SU-DHL-6 (cell line): ENCODE measurements around the gene TMEM119.
"Not testable (repeated sequence)": the region's sequence is repeated elsewhere in the genome, so short reads cannot be mapped to it uniquely, and the experiment has no call there.

Experiments used
- H2AFZ ChIP-seq: fragments of 200-600 bp; sonication (generic); 2 replicates; pipeline ENCODE4 v1.6.1; 2014; ENCODE audit warnings: low read depth, mild to moderate bottlenecking, moderate library complexity, mixed read lengths, antibody characterized with exemption, low read length; ENCODE audit not compliant: severe bottlenecking
- H3F3A ChIP-seq: fragments of 200-600 bp; shearing (Covaris generic); 2 replicates; pipeline ENCODE4 v1.6.0; 2016; ENCODE audit warnings: antibody characterized with exemption, mild to moderate bottlenecking; ENCODE audit not compliant: insufficient read depth
- H3K27ac ChIP-seq: fragments of 200-600 bp; sonication (generic); 2 replicates; pipeline ENCODE4 v1.5.1; 2016; ENCODE audit warnings: low read depth, mild to moderate bottlenecking, low read length, moderate library complexity, mixed read lengths
- H3K27me3 ChIP-seq: fragments of 200-600 bp; sonication (generic), shearing (Covaris generic); 2 replicates; pipeline ENCODE4 v1.6.0; 2014; ENCODE audit warnings: mild to moderate bottlenecking, low read length
- H3K36me3 ChIP-seq: fragments of 200-600 bp; sonication (generic); 2 replicates; pipeline ENCODE4 v1.6.1; 2014; ENCODE audit warnings: mild to moderate bottlenecking, low read length, mixed read lengths
- H3K4me2 ChIP-seq: fragments of 300-600, 200-600 bp; shearing (Covaris generic), sonication (generic); 2 replicates; pipeline ENCODE4 v1.6.0; 2014; ENCODE audit warnings: low read length, low read depth, mild to moderate bottlenecking; ENCODE audit not compliant: poor library complexity, severe bottlenecking
- H3K4me3 ChIP-seq: fragments of 200-600 bp; sonication (generic); 2 replicates; pipeline ENCODE4 v1.5.1; 2014; ENCODE audit warnings: antibody characterized with exemption, low read length, mild to moderate bottlenecking, mixed read lengths; ENCODE audit not compliant: insufficient read depth, poor library complexity, severe bottlenecking
- H3K79me2 ChIP-seq: fragments of 200-600 bp; sonication (generic); 2 replicates; pipeline ENCODE4 v1.6.1; 2014; ENCODE audit warnings: mild to moderate bottlenecking, low read length, moderate library complexity; ENCODE audit not compliant: insufficient read depth
- H3K9ac ChIP-seq: fragments of 200-600 bp; sonication (generic); 2 replicates; pipeline ENCODE4 v1.7.0; 2014; ENCODE audit warnings: mild to moderate bottlenecking, low read length
- H3K9me2 ChIP-seq: fragments of 200-600 bp; sonication (generic); replicated peaks from 2 replicates; pipeline ENCODE4 v1.6.1; 2014; ENCODE audit warnings: low read length; ENCODE audit not compliant: insufficient read depth
- H3K9me3 ChIP-seq: fragments of 200-600 bp; sonication (generic); 2 replicates; pipeline ENCODE4 v1.6.1; 2014; ENCODE audit warnings: low read length, mixed read lengths; ENCODE audit not compliant: insufficient read depth
- H4K20me1 ChIP-seq: fragments of 200-600 bp; sonication (generic); 2 replicates; pipeline ENCODE4 v1.6.1; 2014; ENCODE audit warnings: low read depth, mild to moderate bottlenecking, antibody characterized with exemption, low read length, moderate library complexity, mixed read lengths
- CTCF ChIP-seq: fragments of 200-600 bp; sonication (generic); IDR thresholded peaks from one replicate; pipeline ENCODE4 v1.5.1; 2017; ENCODE audit warnings: antibody characterized with exemption, mild to moderate bottlenecking, low read length, moderate library complexity; ENCODE audit not compliant: insufficient read depth, poor library complexity, severe bottlenecking
- EZH2phosphoT487 ChIP-seq: fragments of 200-600 bp; sonication (generic), shearing (Covaris generic); conservative IDR thresholded peaks from 2 replicates; pipeline ENCODE4 v1.6.1; 2018; ENCODE audit warnings: mild to moderate bottlenecking, antibody characterized with exemption, low read length, moderate library complexity, mixed read lengths

Gene TMEM119

GRCh38 chr12:108620236-108620879 lies 22.5 kb upstream of the TMEM119 start:
- Histone ChIP-seq H3K79me2 (no peaks in the 10 kb centered on the region), H3K36me3 (no peaks in the 10 kb centered on the region), H3K4me2 (no peak overlapping the region), H3K4me3 (no peak overlapping the region), H3K9me3 (peaks cover 7% of the 10 kb centered on the region; the same call in 1 of the 2 replicates), H3K9ac (no peak overlapping the region), H3K27ac (no peak overlapping the region), H3F3A (no peaks in the 10 kb centered on the region), H3K9me2 (no peaks in the 10 kb centered on the region), H4K20me1 (no peaks in the 10 kb centered on the region), H3K27me3 (no peaks in the 10 kb centered on the region), H2AFZ (no peak overlapping the region)
- no peak for TF ChIP-seq EZH2phosphoT487
- TF ChIP-seq CTCF: no peak

DNA sequence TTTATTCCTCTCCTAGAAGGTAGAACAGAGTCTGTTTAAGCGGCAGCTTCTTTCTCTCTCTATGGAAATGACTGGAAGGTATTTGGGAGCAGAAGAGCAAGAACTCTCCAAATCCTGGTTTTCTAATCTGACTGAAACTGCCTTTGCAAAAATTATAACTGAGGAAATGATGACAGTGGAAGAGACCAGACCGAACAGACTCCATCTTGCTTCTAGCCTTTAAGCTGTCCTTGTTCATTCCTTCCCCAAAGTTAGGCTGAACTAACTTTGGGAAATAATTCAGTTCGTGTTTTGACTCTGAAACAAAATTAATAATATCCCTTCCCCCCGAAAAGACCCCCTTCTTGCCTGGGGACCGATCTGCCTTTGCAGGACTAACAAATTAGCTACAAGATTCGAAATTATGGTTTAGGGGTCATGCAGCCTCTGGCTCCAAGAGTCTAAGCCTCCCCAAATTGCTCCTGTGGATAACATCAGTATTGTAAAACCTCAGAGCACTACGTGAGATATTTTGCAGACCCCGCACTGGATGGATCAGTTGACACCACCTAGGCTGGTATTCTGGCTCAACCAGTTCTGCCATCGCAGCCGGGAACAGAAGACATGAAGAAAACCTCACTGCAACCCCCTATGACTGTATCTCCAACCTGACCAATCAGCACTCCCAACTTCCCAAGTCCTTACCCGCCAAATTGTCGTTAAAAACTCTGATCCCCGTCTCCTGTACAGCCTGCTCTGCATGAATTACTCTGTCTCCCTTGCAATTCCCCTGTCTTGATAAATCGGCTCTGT lies 21.7 kb upstream of the TMEM119 start:
- no peaks in the 10 kb centered on the region for H3K36me3 ChIP-seq
- no peak for TF ChIP-seq CTCF
- TF ChIP-seq EZH2phosphoT487: no peak
- H3K27me3 ChIP-seq: no peaks in the 10 kb centered on the region
- H3K9me3 ChIP-seq: peaks cover 7% of the 10 kb centered on the region; the same call in 1 of the 2 replicates
- H3K79me2 ChIP-seq: no peaks in the 10 kb centered on the region
- no peak overlapping the region for H3K4me3 ChIP-seq
- H2AFZ ChIP-seq: no peak overlapping the region
- H3K9ac ChIP-seq: no peak overlapping the region
- no peaks in the 10 kb centered on the region for H3F3A ChIP-seq
- no peak overlapping the region for H3K27ac ChIP-seq
- no peaks in the 10 kb centered on the region for H3K9me2 ChIP-seq
- no peak overlapping the region for H3K4me2 ChIP-seq
- H4K20me1 ChIP-seq: no peaks in the 10 kb centered on the region

- not testable (repeated sequence) for H4K20me1 ChIP-seq, H3K4me3 ChIP-seq, H3K9me3 ChIP-seq, H3K9me2 ChIP-seq, H3K27ac ChIP-seq, H3K9ac ChIP-seq, H3F3A ChIP-seq, H3K79me2 ChIP-seq, H3K36me3 ChIP-seq, H3K4me2 ChIP-seq, H2AFZ ChIP-seq, H3K27me3 ChIP-seq
These were observed 21.0 kb upstream of the TMEM119 start for GRCh38 chr12:108618953-108619274.
